ENCODE measurements around the gene EPB41.

DNA sequence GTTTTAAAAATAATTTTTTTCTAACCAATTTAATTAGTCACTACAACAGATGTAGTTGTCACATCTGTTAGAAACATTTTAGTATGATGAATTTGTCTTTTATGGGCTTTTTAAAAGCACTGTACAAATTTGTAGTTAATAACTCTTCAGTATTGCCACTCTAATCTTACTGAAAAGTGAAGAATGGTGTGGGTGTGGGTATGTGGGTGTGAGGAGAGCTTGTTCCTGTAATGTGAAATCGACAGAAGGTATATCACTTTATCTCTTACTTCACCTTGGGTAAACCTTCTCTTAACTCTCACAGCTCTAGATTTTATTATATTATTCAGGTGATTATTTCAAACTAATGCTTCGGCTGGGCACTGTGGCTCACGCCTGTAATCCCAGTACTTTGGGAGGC, 166.8 kb downstream of the EPB41 start:
- TF ChIP-seq, protein P1, sequence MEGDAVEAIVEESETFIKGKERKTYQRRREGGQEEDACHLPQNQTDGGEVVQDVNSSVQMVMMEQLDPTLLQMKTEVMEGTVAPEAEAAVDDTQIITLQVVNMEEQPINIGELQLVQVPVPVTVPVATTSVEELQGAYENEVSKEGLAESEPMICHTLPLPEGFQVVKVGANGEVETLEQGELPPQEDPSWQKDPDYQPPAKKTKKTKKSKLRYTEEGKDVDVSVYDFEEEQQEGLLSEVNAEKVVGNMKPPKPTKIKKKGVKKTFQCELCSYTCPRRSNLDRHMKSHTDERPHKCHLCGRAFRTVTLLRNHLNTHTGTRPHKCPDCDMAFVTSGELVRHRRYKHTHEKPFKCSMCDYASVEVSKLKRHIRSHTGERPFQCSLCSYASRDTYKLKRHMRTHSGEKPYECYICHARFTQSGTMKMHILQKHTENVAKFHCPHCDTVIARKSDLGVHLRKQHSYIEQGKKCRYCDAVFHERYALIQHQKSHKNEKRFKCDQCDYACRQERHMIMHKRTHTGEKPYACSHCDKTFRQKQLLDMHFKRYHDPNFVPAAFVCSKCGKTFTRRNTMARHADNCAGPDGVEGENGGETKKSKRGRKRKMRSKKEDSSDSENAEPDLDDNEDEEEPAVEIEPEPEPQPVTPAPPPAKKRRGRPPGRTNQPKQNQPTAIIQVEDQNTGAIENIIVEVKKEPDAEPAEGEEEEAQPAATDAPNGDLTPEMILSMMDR (IDR thresholded peaks at IDR 0.05; ENCODE audit: low read depth, low read length), result no peak
- TF ChIP-seq EZH2phosphoT487 (IDR thresholded peaks at IDR 0.05; ENCODE audit: low read depth), result no peak
